GM12878 (cell line): ENCODE results near the gene LIN37. TPM values are rescaled to one million over a fixed set of nuclear protein-coding genes. Genes with fewer than 3 reads are reported as not detected.

Experiments used
- ATAC-seq: fragments of 200-7000 bp; cut with Tn5 transposase; 3 replicates; pipeline ENCODE4 v1.9.1; 2020; ENCODE audit warnings: mild to moderate bottlenecking, moderate library complexity
- BruUV-seq: library from RNA; stranded (reverse); fragments of 400-500 nt; replicated peaks from 2 replicates; lab custom pipeline; 2021; lab: Mats Ljungman, UMichigan
- CTCF ChIA-PET: fragments of 300-600 bp; sonication (Branson Sonifier 250); formaldehyde crosslinking; extraction: SDS; loops from one replicate; lab custom pipeline; 2021; ENCODE audit warnings: inconsistent platforms; lab: Yijun Ruan, JAX
- POLR2A ChIA-PET: fragments of 350-600 bp; formaldehyde crosslinking; extraction: SDS; loops from one replicate; lab custom pipeline; 2021; ENCODE audit warnings: inconsistent platforms; lab: Charles Lee
- RAD21 ChIA-PET: fragments of 300-600 bp; sonication (Branson Sonifier 250); formaldehyde crosslinking; loops from one replicate; lab custom pipeline; 2023; ENCODE audit warnings: antibody characterized with exemption; ENCODE audit not compliant: unreplicated experiment; lab: Charles Lee
- SMC1A ChIA-PET: fragments of 300-600 bp; sonication (Branson Sonifier 250); formaldehyde crosslinking; loops from one replicate; lab custom pipeline; 2023; ENCODE audit not compliant: unreplicated experiment, uncharacterized antibody; lab: Charles Lee
- DNase-seq: peaks from one replicate; pipeline ENCODE4 v3.0.0-alpha.2; 2011; ENCODE audit warnings: low read depth, low spot score
- FAIRE-seq: peaks from 3 replicates; lab custom pipeline; 2011; peaks lifted over from hg19 to GRCh38; lab: Jason Lieb, UNC
- H2AFZ ChIP-seq: 2 replicates; pipeline ENCODE4 v1.6.0; 2011; ENCODE audit warnings: low read depth, low read length, control low read depth; ENCODE audit not compliant: control insufficient read depth
- H3K27ac ChIP-seq: 2 replicates; pipeline ENCODE4 v1.5.1; 2011; ENCODE audit warnings: control low read depth; ENCODE audit not compliant: control insufficient read depth, insufficient read depth
- H3K27me3 ChIP-seq, 2 experiments: replicated peaks in 1 of 2; 2 replicates each; pipeline versions ENCODE4 v1.6.0 to v1.6.1; 2011; ENCODE audit warnings: low read length in 1 of 2; ENCODE audit not compliant: control insufficient read depth in 2 of 2, insufficient read depth in 2 of 2
- H3K36me3 ChIP-seq, 2 experiments: 2 replicates each; pipeline ENCODE4 v1.5.1; 2011; ENCODE audit warnings: low read length in 1 of 2; ENCODE audit not compliant: control insufficient read depth in 2 of 2, insufficient read depth in 2 of 2
- H3K4me1 ChIP-seq: 2 replicates; pipeline ENCODE4 v1.6.1; 2011; ENCODE audit warnings: mild to moderate bottlenecking, low read length, moderate library complexity, mixed read lengths; ENCODE audit not compliant: control insufficient read depth, insufficient read depth
- H3K4me2 ChIP-seq: 2 replicates; pipeline ENCODE4 v1.6.0; 2011; ENCODE audit warnings: control low read depth; ENCODE audit not compliant: control insufficient read depth, insufficient read depth
- H3K4me3 ChIP-seq: fragments of 200-600 bp; sonication (generic); 2 replicates; pipeline ENCODE4 v1.5.1; 2016
- H3K79me2 ChIP-seq: 2 replicates; pipeline ENCODE4 v1.6.0; 2011; ENCODE audit warnings: low read length; ENCODE audit not compliant: control insufficient read depth, insufficient read depth
- H3K9ac ChIP-seq: 2 replicates; pipeline ENCODE4 v1.8.0; 2011; ENCODE audit warnings: low read length, control low read depth, mixed read lengths; ENCODE audit not compliant: control insufficient read depth, insufficient read depth
- H3K9me3 ChIP-seq: replicated peaks from 3 replicates; pipeline ENCODE4 v1.5.1; 2011; ENCODE audit warnings: mild to moderate bottlenecking, low read length; ENCODE audit not compliant: control insufficient read depth, insufficient read depth
- H4K20me1 ChIP-seq: 2 replicates; pipeline ENCODE4 v1.6.0; 2011; ENCODE audit not compliant: control insufficient read depth, insufficient read depth
- CHD1 ChIP-seq: IDR thresholded peaks from 2 replicates; pipeline ENCODE4 v1.6.1; 2012; ENCODE audit warnings: low read depth, low read length, improper control_type of control experiment
- CHD4 ChIP-seq: fragments of 200-600 bp; sonication (generic); IDR thresholded peaks from 2 replicates; pipeline ENCODE4 v1.6.1; 2016; ENCODE audit warnings: mild to moderate bottlenecking
- HDAC2 ChIP-seq: fragments of 200-600 bp; sonication (generic); IDR thresholded peaks from 2 replicates; pipeline ENCODE4 v1.6.1; 2017
- IKZF1 ChIP-seq: fragments of 450-650 bp; conservative IDR thresholded peaks from 2 replicates; pipeline ENCODE4 v1.6.1; 2017; ENCODE audit warnings: antibody characterized with exemption, mild to moderate bottlenecking
- JUNB ChIP-seq: IDR thresholded peaks from 2 replicates; pipeline ENCODE4 v1.6.1; 2016; ENCODE audit warnings: antibody characterized with exemption, mild to moderate bottlenecking
- MYC ChIP-seq: IDR thresholded peaks from 2 replicates; pipeline ENCODE4 v1.6.1; 2011; ENCODE audit warnings: mild to moderate bottlenecking, low read length, moderate library complexity, inconsistent platforms; ENCODE audit not compliant: insufficient read depth, insufficient replicate concordance, insufficient read length, severe bottlenecking
- NR2C2 ChIP-seq: IDR thresholded peaks from 2 replicates; pipeline ENCODE4 v1.6.1; 2011; ENCODE audit warnings: borderline replicate concordance, low read depth; ENCODE audit not compliant: control insufficient read depth, insufficient read length
- POLR2AphosphoS2 ChIP-seq: IDR thresholded peaks from 2 replicates; pipeline ENCODE4 v1.6.1; 2011; ENCODE audit warnings: low read depth, mild to moderate bottlenecking, low read length, improper control_type of control experiment, moderate library complexity
- RAD51 ChIP-seq: fragments of 450-650 bp; IDR thresholded peaks from 2 replicates; pipeline ENCODE4 v1.6.1; 2016; ENCODE audit warnings: moderate library complexity, mild to moderate bottlenecking, inconsistent platforms
- RBBP5 ChIP-seq: fragments of 200-600 bp; sonication (generic); conservative IDR thresholded peaks from 2 replicates; pipeline ENCODE4 v1.6.1; 2016
- RELB ChIP-seq: fragments of 450-650 bp; IDR thresholded peaks from 2 replicates; pipeline ENCODE4 v1.6.1; 2017; ENCODE audit warnings: low read depth, mild to moderate bottlenecking, moderate library complexity
- RFX5 ChIP-seq: IDR thresholded peaks from 2 replicates; pipeline ENCODE4 v1.6.1; 2011; ENCODE audit warnings: low read depth, low read length, improper control_type of control experiment
- SIX5 ChIP-seq: IDR thresholded peaks from 2 replicates; pipeline ENCODE4 v1.6.1; 2011; ENCODE audit warnings: mild to moderate bottlenecking, low read depth, low read length, moderate library complexity; ENCODE audit not compliant: severe bottlenecking
- STAT3 ChIP-seq: IDR thresholded peaks from 2 replicates; pipeline ENCODE4 v1.6.1; 2011; ENCODE audit warnings: low read depth, low read length, improper control_type of control experiment
- TAF1 ChIP-seq: IDR thresholded peaks from 2 replicates; pipeline ENCODE4 v1.6.1; 2011; ENCODE audit warnings: mild to moderate bottlenecking, low read depth, low read length, borderline replicate concordance
- TCF7 ChIP-seq: IDR thresholded peaks from 2 replicates; pipeline ENCODE4 v1.6.1; 2014; ENCODE audit warnings: antibody characterized with exemption, borderline replicate concordance
- YBX1 ChIP-seq: fragments of 450-650 bp; IDR thresholded peaks from 2 replicates; pipeline ENCODE4 v1.6.1; 2016; ENCODE audit warnings: antibody characterized with exemption
- ZNF207 ChIP-seq: fragments of 450-650 bp; IDR thresholded peaks from 2 replicates; pipeline ENCODE4 v1.6.1; 2014; ENCODE audit warnings: antibody characterized with exemption, mild to moderate bottlenecking, borderline replicate concordance
- ZNF592 ChIP-seq: fragments of 450-650 bp; IDR thresholded peaks from 2 replicates; pipeline ENCODE4 v1.6.1; 2017; ENCODE audit warnings: mild to moderate bottlenecking, moderate library complexity
- ZNF622 ChIP-seq: fragments of 450-650 bp; IDR thresholded peaks from 2 replicates; pipeline ENCODE4 v1.6.1; 2017; ENCODE audit warnings: mild to moderate bottlenecking, inconsistent platforms
- ZSCAN29 ChIP-seq: fragments of 450-650 bp; IDR thresholded peaks from 2 replicates; pipeline ENCODE4 v1.6.1; 2017; ENCODE audit warnings: mild to moderate bottlenecking, moderate library complexity
- WGBS: methylation state at CpG from one replicate; pipeline ENCODE4 v1.1.6; 2016; ENCODE audit warnings: low lambda C conversion rate; ENCODE audit not compliant: insufficient replicate concordance, insufficient coverage; ENCODE audit errors: missing lambda C conversion rate; 5-methylcytosine and 5-hydroxymethylcytosine counted together
- in situ Hi-C: fragments of 300-500 bp; cut with MboI; formaldehyde crosslinking; loops from 9 replicates; pipeline ENCODE4 v1.14.3; 2018; ENCODE audit warnings: mixed read lengths
- intact Hi-C: fragments of 100-400 bp; cut with micrococcal nuclease; formaldehyde crosslinking; loops from one replicate; pipeline ENCODE4 v1.14.2; 2022; ENCODE audit not compliant: unreplicated experiment
- polyA plus RNA-seq, 11 experiments: library from polyadenylated mRNA; depleted of rRNA in 4 of 11; unstranded in 6 of 11; stranded (reverse) in 5 of 11; fragments of >200 nt; fragmentation: Nextera tagmentation in 4 of 11; fragmentation: Illumina TruSeq in 1 of 11; extraction: Ambion mirVana in 4 of 11; extraction: Trizol in 1 of 11; gene quantifications; 1 replicate in 1 of 11; 2 replicates in 10 of 11; pipeline versions ENCODE4 v1.2.1 to v1.2.3, GENCODE V29; 2011 to 2016; ENCODE audit warnings: inconsistent platforms in 2 of 11, missing spikeins in 2 of 11, low read depth in 1 of 11
- total RNA-seq, 4 experiments: library from RNA; depleted of rRNA in 3 of 4; stranded (reverse); fragments of >200 nt in 3 of 4; fragmentation: Illumina TruSeq in 1 of 4; extraction: Trizol in 1 of 4; gene quantifications; 2 replicates each; pipeline versions ENCODE4 v1.2.1 to v1.2.3, GENCODE V29; 2013 to 2021

The LIN37 gene
- total and polyA plus RNA-seq, 10 of the 15 experiments (the other 5 are each of a cell fraction or from before 2014, with no cell fraction given) = 0.69 to 11.9 (median 7.6) TPM

- no peak for TF ChIP-seq ZNF592
- no peak for TF ChIP-seq ZSCAN29
- no peak for TF ChIP-seq CHD1
- no peak for TF ChIP-seq ZNF622
- TF ChIP-seq TCF7 = no peak
- no peak for TF ChIP-seq SIX5
- TF ChIP-seq RBBP5 = no peak
- no peak for TF ChIP-seq IKZF1
- no peak for TF ChIP-seq RFX5
- TF ChIP-seq, all 136 proteins: peak for 0
Observed at GRCh38 chr19:35724560-35724959, 23.8 kb upstream of the LIN37 start (continued).

DNA sequence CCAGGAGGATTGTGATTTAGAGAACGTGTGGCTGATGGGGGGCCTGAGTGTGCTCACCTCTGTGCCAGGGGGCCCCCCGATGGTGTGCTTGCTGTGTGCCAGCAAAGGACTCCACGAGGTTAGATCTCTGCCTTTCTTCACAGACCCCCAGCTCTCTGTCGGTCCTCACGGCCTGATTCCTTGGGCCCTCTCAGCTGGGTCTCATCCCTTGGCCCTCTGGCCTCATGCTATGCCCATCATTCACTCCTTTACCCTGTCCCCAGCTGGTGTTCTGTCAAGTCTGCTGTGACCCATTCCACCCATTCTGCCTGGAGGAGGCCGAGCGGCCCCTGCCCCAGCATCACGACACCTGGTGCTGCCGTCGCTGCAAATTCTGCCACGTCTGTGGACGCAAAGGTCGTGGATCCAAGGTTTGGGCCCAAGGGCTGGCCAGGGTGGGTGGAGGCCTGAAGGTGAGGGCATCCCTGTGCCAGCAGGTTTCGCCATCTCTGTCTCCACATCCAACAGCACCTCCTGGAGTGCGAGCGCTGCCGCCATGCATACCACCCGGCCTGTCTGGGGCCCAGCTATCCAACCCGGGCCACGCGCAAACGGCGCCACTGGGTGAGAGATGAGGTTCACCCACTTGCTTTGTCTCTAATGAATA is 23.0 kb upstream of the LIN37 start:
- DNase-seq = no peak
- Histone ChIP-seq H3K9me3 (no peaks in the 10 kb centered on the region), H3K4me1 (no peaks in the 10 kb centered on the region), H3K36me3 (peaks cover 27 to 49% of the 10 kb centered on the region in 2 experiments), H3K27ac (no peak overlapping the region), H3K4me3 (no peak overlapping the region), H4K20me1 (no peaks in the 10 kb centered on the region; the same call in 1 of the 2 replicates), H3K9ac (no peak overlapping the region), H2AFZ (no peak overlapping the region), H3K4me2 (no peak overlapping the region), H3K79me2 (no peaks in the 10 kb centered on the region; the same call in 1 of the 2 replicates), H3K27me3 (no peaks in the 10 kb centered on the region)
- WGBS = 97% methylated on average over 23 of the region's 23 CpGs
- POLR2A ChIA-PET = no interaction called here
- SMC1A ChIA-PET = interaction anchor here (0.8 kb wide), 1 partner anchor 31 kb away, joined by 3 read pairs; no protein-coding TSS in a partner anchor
- BruUV-seq = no TSS peak
- CTCF ChIA-PET = no interaction called here
- intact Hi-C loops = no loop called here
- RAD21 ChIA-PET = no interaction called here
- in situ Hi-C loops = no loop called here
- ATAC-seq = no peak
- FAIRE-seq = no peak
- TF ChIP-seq STAT3 = no peak
- TF ChIP-seq NR2C2 = no peak
- no peak for TF ChIP-seq RAD51
- no peak for TF ChIP-seq TAF1
- no peak for TF ChIP-seq RELB
- TF ChIP-seq JUNB = no peak
- TF ChIP-seq CHD4 = no peak
- no peak for TF ChIP-seq ZNF207
- TF ChIP-seq POLR2AphosphoS2 = no peak
- TF ChIP-seq MYC = no peak
- TF ChIP-seq YBX1 = no peak
- no peak for TF ChIP-seq RFX5
- TF ChIP-seq HDAC2 = no peak
